IPS-15b (cell line): ENCODE data around the gene JAKMIP3.

Experiments
- H3K27me3 ChIP-seq: one replicate; pipeline ENCODE4 v1.6.1; 2013; ENCODE audit warnings: low read length; ENCODE audit not compliant: control insufficient read depth, insufficient read depth
- H3K36me3 ChIP-seq: one replicate; pipeline ENCODE4 v1.6.1; 2013; ENCODE audit warnings: low read length; ENCODE audit not compliant: control insufficient read depth, insufficient read depth
- H3K4me1 ChIP-seq: one replicate; pipeline ENCODE4 v1.6.1; 2013; ENCODE audit warnings: mild to moderate bottlenecking, low read length; ENCODE audit not compliant: control insufficient read depth, insufficient read depth
- H3K4me3 ChIP-seq: one replicate; pipeline ENCODE4 v1.5.1; 2013; ENCODE audit warnings: low read depth, low read length
- H3K9ac ChIP-seq: one replicate; pipeline ENCODE4 v1.6.1; 2013; ENCODE audit warnings: low read depth, mild to moderate bottlenecking, low read length
- H3K9me3 ChIP-seq: one replicate; pipeline ENCODE4 v1.6.1; 2013; ENCODE audit warnings: mild to moderate bottlenecking, low read length; ENCODE audit not compliant: control insufficient read depth, insufficient read depth

The JAKMIP3 gene

DNA sequence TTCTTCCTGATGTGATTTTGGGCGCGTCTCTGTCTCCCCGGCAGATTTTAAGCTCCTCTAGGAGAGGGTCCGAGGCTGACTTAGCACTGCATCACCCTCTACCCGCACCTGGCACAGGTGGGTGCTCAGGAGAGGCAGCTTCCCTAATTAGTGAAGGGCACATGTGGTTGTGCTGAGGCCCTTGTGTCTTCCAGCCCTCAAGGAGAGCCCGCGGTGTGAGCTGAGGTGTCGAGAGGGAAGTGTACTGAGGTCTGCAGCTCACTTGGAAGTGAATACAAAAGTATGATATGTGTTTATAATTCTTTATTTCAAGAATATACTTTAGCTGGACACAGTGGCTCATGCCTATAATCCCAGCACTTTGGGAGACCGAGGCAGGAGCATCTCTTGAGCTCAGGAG is 20.4 kb upstream of the JAKMIP3 start:
- H3K36me3 ChIP-seq, result no peaks in the 10 kb centered on the region
- H3K9me3 ChIP-seq, result no peaks in the 10 kb centered on the region
- H3K4me3 ChIP-seq, result no peak overlapping the region
- H3K27me3 ChIP-seq, result no peaks in the 10 kb centered on the region
- H3K9ac ChIP-seq, result no peak overlapping the region
- H3K4me1 ChIP-seq, result peaks cover 2% of the 10 kb centered on the region

GRCh38 chr10:132047575-132048293 is 18.0 kb upstream of the JAKMIP3 start:
- Histone ChIP-seq H3K9ac (no peak overlapping the region), H3K27me3 (no peaks in the 10 kb centered on the region), H3K9me3 (peaks cover 7% of the 10 kb centered on the region), H3K36me3 (no peaks in the 10 kb centered on the region), H3K4me3 (no peak overlapping the region), H3K4me1 (peaks cover 2% of the 10 kb centered on the region)

DNA sequence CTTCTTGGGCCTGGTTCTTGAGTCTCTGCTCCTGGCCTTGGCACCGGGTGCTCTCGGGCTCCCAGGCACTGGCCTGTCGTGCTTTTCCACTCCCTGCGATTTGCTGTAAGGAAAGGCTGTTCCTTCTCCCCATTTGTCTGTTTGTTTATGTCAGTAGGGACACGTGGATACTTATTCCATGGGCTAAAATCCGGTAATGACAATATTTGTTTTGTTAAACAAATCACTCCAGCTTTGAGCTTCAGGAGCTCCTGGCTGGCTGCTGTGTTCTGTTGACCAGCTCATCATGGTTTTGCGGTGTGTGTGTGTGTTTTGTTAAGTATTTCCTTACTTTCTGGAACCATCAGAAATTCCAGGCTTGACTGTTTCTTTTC is 17.5 kb upstream of the JAKMIP3 start:
- Histone ChIP-seq H3K9me3 (peaks cover 7% of the 10 kb centered on the region), H3K27me3 (no peaks in the 10 kb centered on the region), H3K4me3 (no peak overlapping the region), H3K36me3 (no peaks in the 10 kb centered on the region), H3K4me1 (peaks cover 2% of the 10 kb centered on the region), H3K9ac (no peak overlapping the region)

DNA sequence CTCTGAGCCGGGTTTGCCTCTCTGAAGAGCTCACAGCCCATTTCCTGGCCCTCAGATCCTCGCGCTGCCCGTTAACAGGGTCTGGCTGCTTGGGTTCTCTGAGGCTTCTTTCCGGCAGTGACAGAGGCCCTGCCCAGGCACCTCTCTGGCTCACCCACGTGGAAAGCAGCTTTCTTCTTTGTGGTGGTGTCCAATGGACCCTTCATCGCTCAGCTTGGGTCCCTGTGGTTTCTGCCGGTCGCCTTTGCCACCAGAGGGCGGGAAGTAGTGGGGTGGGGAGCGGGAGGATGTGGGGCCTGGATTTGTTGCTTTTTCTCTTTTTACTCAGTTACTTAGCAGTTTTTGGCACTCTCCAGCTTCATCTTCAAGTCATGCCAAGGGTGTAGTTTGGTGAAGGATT is 15.6 kb upstream of the JAKMIP3 start:
- Histone ChIP-seq H3K27me3 (no peaks in the 10 kb centered on the region), H3K4me1 (no peaks in the 10 kb centered on the region), H3K9ac (no peak overlapping the region), H3K4me3 (no peak overlapping the region), H3K9me3 (peaks cover 7% of the 10 kb centered on the region), H3K36me3 (no peaks in the 10 kb centered on the region)

GRCh38 chr10:132052124-132052523 is 13.6 kb upstream of the JAKMIP3 start:
- H3K9me3 ChIP-seq, result peaks cover 7% of the 10 kb centered on the region
- no peaks in the 10 kb centered on the region for H3K4me1 ChIP-seq
- H3K36me3 ChIP-seq, result no peaks in the 10 kb centered on the region
- no peaks in the 10 kb centered on the region for H3K27me3 ChIP-seq
- H3K9ac ChIP-seq, result no peak overlapping the region
- H3K4me3 ChIP-seq, result no peak overlapping the region

DNA sequence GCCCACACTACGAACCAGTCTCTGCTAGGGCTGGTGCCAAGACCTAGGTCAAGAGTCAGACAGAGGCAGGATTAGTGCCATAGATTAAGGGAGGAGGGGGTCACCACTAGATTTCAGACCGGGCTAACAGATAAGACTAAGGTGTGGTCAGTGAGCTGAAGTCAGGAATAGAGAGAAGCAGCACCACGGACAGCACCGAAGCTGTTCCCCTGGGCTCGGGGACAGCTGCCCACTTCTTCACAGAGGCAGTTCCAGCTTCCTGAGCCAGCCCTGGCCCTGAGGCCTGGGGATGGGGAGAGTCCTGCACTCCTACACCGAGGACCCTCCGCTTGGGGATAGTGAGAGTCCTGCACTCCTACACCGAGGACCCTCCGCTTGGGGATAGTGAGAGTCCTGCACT is 11.2 kb upstream of the JAKMIP3 start:
- H3K9ac ChIP-seq, result no peak overlapping the region
- H3K27me3 ChIP-seq, result no peaks in the 10 kb centered on the region
- no peaks in the 10 kb centered on the region for H3K4me1 ChIP-seq
- H3K36me3 ChIP-seq, result no peaks in the 10 kb centered on the region
- peaks cover 7% of the 10 kb centered on the region for H3K9me3 ChIP-seq
- no peak overlapping the region for H3K4me3 ChIP-seq

GRCh38 chr10:132055616-132056015 is 10.1 kb upstream of the JAKMIP3 start:
- Histone ChIP-seq H3K4me1 (no peaks in the 10 kb centered on the region), H3K9ac (no peak overlapping the region), H3K4me3 (no peak overlapping the region), H3K9me3 (peaks cover 7% of the 10 kb centered on the region), H3K36me3 (no peaks in the 10 kb centered on the region), H3K27me3 (no peaks in the 10 kb centered on the region)

GRCh38 chr10:132056663-132057062 is 9.1 kb upstream of the JAKMIP3 start:
- Histone ChIP-seq H3K4me3 (no peak overlapping the region), H3K36me3 (no peaks in the 10 kb centered on the region), H3K4me1 (no peaks in the 10 kb centered on the region), H3K9ac (no peak overlapping the region), H3K9me3 (peaks cover 6% of the 10 kb centered on the region), H3K27me3 (no peaks in the 10 kb centered on the region)

DNA sequence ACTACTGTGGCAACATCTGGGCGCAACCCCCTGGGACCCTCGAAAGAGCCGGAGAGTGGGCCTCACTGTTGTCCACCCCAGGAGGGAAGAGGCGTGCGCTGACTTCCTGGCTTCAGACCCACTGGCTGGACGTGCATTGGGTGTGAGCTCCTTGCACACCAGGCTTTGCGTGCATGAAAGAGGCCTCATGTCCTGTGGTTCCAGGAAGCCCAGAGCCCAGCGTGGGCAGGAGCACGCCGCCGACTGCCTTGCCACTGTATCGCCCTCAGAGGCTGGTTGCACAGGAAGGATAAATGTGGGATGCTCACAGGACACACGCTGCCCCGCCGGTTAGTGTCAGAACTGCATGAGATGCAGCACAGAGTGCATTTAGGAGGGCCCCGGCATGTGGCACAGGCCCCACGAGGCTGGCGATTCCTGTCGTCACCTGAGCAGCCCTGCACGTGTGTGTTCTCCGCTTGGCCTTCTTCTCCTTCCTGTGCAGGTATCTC is 8.5 kb upstream of the JAKMIP3 start:
- peaks cover 1% of the 10 kb centered on the region for H3K9me3 ChIP-seq
- H3K9ac ChIP-seq, result no peak overlapping the region
- H3K4me1 ChIP-seq, result no peaks in the 10 kb centered on the region
- H3K4me3 ChIP-seq, result no peak overlapping the region
- no peaks in the 10 kb centered on the region for H3K27me3 ChIP-seq
- H3K36me3 ChIP-seq, result no peaks in the 10 kb centered on the region

GRCh38 chr10:132058111-132058745 is 7.5 kb upstream of the JAKMIP3 start:
- no peak overlapping the region for H3K9ac ChIP-seq
- H3K4me1 ChIP-seq, result no peaks in the 10 kb centered on the region
- no peaks in the 10 kb centered on the region for H3K36me3 ChIP-seq
- H3K27me3 ChIP-seq, result no peaks in the 10 kb centered on the region
- no peak overlapping the region for H3K4me3 ChIP-seq
- H3K9me3 ChIP-seq, result no peaks in the 10 kb centered on the region

- no peaks in the 10 kb centered on the region for H3K27me3 ChIP-seq
- no peaks in the 10 kb centered on the region for H3K36me3 ChIP-seq
- H3K9me3 ChIP-seq, result no peaks in the 10 kb centered on the region
- H3K4me3 ChIP-seq, result no peak overlapping the region
- no peak overlapping the region for H3K9ac ChIP-seq
- H3K4me1 ChIP-seq, result no peaks in the 10 kb centered on the region
These were observed 6.7 kb upstream of the JAKMIP3 start for GRCh38 chr10:132058793-132059759.
